Activated CD4-positive, alpha-beta memory T cell treated with anti-CD3 and anti-CD28 coated beads, Interleukin-2, amount 10 ng/mL, durations not matched to agents 7 days and 5 days (primary cell): ENCODE data around the gene ST13. TPM values are rescaled to one million over a fixed set of nuclear protein-coding genes. Genes with fewer than 3 reads are reported as not detected.
"Not testable (repeated sequence)": the region's sequence is repeated elsewhere in the genome, so short reads cannot be mapped to it uniquely, and the experiment has no call there.

Experiments used
- CTCF ChIA-PET: fragments of 350-600 bp; sonication (Branson Sonifier 250); formaldehyde crosslinking; loops from one replicate; lab custom pipeline; 2021; ENCODE audit warnings: antibody characterized with exemption, inconsistent platforms; lab: Charles Lee
- POLR2A ChIA-PET: fragments of 350-600 bp; sonication (Branson Sonifier 250); formaldehyde crosslinking; loops from one replicate; lab custom pipeline; 2021; ENCODE audit warnings: antibody characterized with exemption; lab: Charles Lee
- DNase-seq: peaks from one replicate; pipeline ENCODE4 v3.0.0-alpha.2; 2020
- H3K27ac Mint-ChIP-seq: one replicate; pipeline ENCODE4 v1.8.0; 2021; ENCODE audit warnings: mild to moderate bottlenecking, mixed read lengths
- H3K27me3 Mint-ChIP-seq: one replicate; pipeline ENCODE4 v1.8.0; 2021; ENCODE audit warnings: mixed read lengths
- H3K36me3 Mint-ChIP-seq: one replicate; pipeline ENCODE4 v1.8.0; 2021; ENCODE audit warnings: low read depth, mixed read lengths
- H3K4me1 Mint-ChIP-seq: one replicate; pipeline ENCODE4 v1.8.0; 2021; ENCODE audit warnings: mixed read lengths
- H3K4me3 Mint-ChIP-seq: one replicate; pipeline ENCODE4 v1.8.0; 2021; ENCODE audit warnings: mild to moderate bottlenecking, mixed read lengths
- H3K9me3 Mint-ChIP-seq: one replicate; pipeline ENCODE4 v1.8.0; 2021; ENCODE audit warnings: mixed read lengths
- total RNA-seq, 2 experiments: library from RNA; stranded (reverse); gene quantifications; one replicate each; pipeline ENCODE4 v1.2.3, GENCODE V29; 2021

The ST13 gene
- total RNA-seq, 2 experiments from 2014 or later = 138 to 142 TPM

DNA sequence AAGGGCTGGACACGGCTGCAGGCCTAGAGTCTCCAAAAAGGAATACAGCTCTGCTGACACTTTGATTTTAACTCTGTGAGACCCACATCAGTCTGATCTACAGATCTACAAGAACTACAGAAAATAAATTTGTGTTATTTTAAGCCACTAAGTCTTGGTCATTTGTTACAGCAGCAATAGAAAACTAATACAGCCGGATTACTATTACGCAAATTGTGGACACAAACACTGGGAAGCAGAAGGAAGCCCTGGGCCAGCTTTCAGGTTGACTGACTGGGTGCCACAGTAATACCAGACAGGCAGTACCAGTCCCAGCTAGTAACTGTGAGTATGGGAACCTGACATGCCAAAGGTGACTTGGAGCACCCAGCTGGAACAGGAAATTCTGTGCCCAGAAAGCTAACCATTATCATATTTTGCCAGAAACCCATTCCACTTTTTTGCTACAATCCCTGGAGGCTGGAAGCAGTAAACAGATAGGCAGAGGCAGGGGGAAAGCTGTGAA is 50.7 kb downstream of the ST13 start:
- Mint-ChIP-seq H3K27me3 (no peaks in the 10 kb centered on the region), H3K4me1 (no peaks in the 10 kb centered on the region), H3K36me3 (peaks cover 5% of the 10 kb centered on the region), H3K9me3 (no peaks in the 10 kb centered on the region), H3K27ac (no peak overlapping the region), H3K4me3 (no peak overlapping the region)
- POLR2A ChIA-PET = no interaction called here
- DNase-seq = no peak
- CTCF ChIA-PET = no interaction called here

DNA sequence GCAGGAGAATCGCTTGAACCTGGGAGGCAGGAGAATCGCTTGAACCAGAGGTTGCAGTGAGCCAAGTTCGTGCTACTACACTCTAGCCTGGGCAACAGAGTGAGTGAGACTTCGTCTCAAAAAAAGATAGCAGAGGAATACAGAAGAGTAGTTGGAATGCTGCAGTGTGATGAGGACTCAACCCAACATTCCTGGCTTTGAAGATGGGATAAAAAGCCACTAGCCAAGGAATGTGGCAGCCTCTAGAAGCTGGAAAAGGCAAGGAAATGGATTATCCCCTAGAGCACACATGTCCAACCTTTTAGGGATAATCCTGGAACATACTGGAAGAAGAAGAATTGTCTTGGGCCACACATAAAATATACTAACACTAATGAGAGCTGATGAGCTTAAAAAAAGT is 51.2 kb downstream of the ST13 start:
- no peaks in the 10 kb centered on the region for H3K4me1 Mint-ChIP-seq
- no peak overlapping the region for H3K27ac Mint-ChIP-seq
- ChIA-PET CTCF (no interaction called here), POLR2A (no interaction called here)
- H3K9me3 Mint-ChIP-seq = no peaks in the 10 kb centered on the region
- H3K36me3 Mint-ChIP-seq = peaks cover 5% of the 10 kb centered on the region
- DNase-seq = no peak
- no peaks in the 10 kb centered on the region for H3K27me3 Mint-ChIP-seq
- H3K4me3 Mint-ChIP-seq = no peak overlapping the region

DNA sequence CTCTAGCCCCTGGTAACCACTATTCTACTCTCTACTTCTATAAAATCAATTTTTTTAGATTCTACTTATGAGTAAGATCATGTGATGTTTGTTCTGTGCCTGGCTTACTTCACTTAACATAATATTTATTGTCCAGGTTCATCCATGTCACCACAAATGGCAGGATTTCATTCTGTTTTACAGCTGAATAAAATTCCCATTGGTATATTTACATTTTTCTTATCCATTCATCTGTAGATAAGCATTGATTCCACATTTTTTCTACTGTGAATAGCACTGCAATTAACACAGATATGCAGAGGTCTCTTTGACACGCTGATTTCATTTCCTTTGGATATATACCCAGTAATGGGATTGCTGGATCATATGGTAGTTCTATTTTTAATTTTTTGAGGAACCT is 53.1 kb downstream of the ST13 start:
- no peak overlapping the region for H3K27ac Mint-ChIP-seq
- peaks cover 1% of the 10 kb centered on the region for H3K4me1 Mint-ChIP-seq
- POLR2A ChIA-PET = no interaction called here
- CTCF ChIA-PET = interaction anchor here (0.7 kb wide), 1 partner anchor 397 kb away, joined by 3 read pairs; no protein-coding TSS in a partner anchor
- no peaks in the 10 kb centered on the region for H3K9me3 Mint-ChIP-seq
- no peak for DNase-seq
- H3K36me3 Mint-ChIP-seq = peaks cover 2% of the 10 kb centered on the region
- no peak overlapping the region for H3K4me3 Mint-ChIP-seq
- no peaks in the 10 kb centered on the region for H3K27me3 Mint-ChIP-seq

DNA sequence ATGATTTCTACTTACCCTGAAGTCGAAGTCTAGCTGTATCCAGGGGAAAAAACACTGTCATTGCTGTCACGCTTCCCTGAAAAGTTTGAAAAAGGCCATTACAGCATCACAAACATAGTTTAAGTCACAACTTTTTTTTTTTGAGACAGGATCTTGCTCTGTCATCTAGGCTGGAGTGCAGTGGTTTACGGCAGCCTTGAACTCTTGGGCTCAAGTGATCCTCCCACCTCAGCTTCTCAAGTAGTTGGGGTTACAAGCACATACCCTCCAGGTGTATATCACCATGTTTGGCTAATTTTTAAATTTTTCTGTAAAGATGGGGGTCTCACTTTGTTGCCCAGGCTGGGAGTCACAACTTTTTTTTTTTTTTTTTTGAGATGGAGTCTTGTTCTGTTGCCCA is 57.4 kb downstream of the ST13 start:
- Mint-ChIP-seq H3K9me3 (no peaks in the 10 kb centered on the region), H3K27me3 (no peaks in the 10 kb centered on the region), H3K4me3 (no peak overlapping the region), H3K27ac (no peak overlapping the region), H3K36me3 (no peaks in the 10 kb centered on the region), H3K4me1 (peaks cover 1% of the 10 kb centered on the region)
- no peak for DNase-seq
- ChIA-PET POLR2A (no interaction called here), CTCF (interaction anchor here (0.7 kb wide), 1 partner anchor 941 kb away, joined by 3 read pairs; no protein-coding TSS in a partner anchor)

DNA sequence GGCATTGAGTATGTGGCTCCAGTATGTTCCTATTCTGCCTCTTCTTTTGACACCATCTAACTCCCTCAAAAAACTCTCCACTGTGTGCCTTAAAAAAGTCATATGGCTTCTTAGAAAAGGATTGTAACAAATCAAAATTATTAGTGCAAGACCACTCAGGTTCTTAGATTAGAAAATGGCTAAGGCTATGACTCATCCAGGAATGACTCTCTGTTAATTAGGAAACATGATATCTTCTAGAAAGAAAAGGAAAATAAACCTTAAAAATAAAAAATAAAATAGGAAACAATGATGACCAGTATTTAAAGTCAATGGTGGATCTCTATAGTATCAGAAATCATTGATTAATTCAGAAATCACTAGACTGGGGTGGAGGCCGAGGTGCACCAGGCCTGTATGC is 59.0 kb downstream of the ST13 start:
- Mint-ChIP-seq H3K4me1 (peaks cover 1% of the 10 kb centered on the region), H3K27ac (no peak overlapping the region), H3K36me3 (peaks cover 7% of the 10 kb centered on the region), H3K27me3 (no peaks in the 10 kb centered on the region), H3K4me3 (no peak overlapping the region), H3K9me3 (no peaks in the 10 kb centered on the region)
- CTCF ChIA-PET = no interaction called here
- POLR2A ChIA-PET = no interaction called here
- no peak for DNase-seq

DNA sequence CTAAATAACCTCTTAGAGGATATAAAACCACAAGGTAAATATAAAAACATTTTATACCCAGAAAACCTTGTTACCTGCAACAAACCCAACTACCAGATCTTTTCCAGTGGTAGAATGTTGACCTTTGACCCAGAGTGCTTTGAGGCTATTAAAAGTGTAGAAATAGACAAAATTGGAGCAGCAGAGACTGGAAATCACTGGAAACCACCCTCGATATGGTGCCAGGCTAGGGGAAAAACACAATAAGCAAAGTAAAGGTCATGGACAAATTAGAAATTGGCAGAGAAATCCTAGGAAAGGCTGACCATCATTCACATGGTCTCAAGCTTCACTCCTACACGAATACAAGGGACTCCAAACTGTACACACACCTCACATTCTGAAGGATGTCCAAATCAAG is 64.0 kb downstream of the ST13 start:
- DNase-seq = no peak
- Mint-ChIP-seq H3K4me3 (no peak overlapping the region), H3K27ac (no peak overlapping the region), H3K36me3 (peaks cover 28% of the 10 kb centered on the region), H3K27me3 (no peaks in the 10 kb centered on the region), H3K4me1 (peaks cover 2% of the 10 kb centered on the region), H3K9me3 (no peaks in the 10 kb centered on the region)
- ChIA-PET CTCF (no interaction called here), POLR2A (no interaction called here)

DNA sequence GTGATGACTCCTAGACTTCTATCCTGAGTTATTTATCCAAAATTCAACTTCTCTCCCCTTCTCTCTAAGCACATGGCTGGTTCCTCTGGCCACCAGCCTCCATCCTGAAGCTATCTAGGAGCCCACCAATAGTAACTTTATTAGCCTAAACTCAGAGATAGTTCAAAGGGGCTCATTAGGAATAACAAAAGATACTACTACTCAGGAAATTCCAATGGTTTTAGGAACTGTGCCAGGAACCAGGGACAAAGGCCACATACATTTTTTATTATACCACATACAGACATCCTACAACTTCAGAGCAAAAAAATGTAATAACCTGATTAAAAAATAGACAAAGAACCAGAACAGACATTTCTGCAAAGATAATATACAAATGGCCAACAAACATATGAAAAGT is 65.2 kb downstream of the ST13 start:
- Mint-ChIP-seq H3K4me1 (peaks cover 2% of the 10 kb centered on the region), H3K36me3 (peaks cover 28% of the 10 kb centered on the region), H3K9me3 (no peaks in the 10 kb centered on the region), H3K27me3 (no peaks in the 10 kb centered on the region), H3K4me3 (no peak overlapping the region), H3K27ac (no peak overlapping the region)
- ChIA-PET CTCF (no interaction called here), POLR2A (no interaction called here)
- no peak for DNase-seq

DNA sequence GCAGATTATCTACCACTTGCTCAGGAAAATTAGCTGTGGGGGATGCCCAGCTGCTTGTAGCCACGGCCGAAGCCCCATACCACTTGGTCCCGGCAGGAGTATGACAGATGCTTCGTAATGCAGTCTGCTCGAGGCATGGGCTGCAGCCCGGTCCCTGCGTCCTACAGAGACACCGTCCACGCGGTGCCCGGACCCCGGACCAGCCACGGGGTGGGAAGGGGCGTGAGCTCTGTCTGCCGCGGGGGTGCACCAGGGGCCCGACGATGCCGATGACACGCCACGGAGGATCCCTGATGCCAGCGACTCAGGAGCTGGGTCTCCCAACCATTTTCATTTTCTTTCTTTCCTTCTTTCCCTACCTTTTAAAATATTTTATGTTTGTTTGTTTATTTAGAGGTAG is 67.3 kb downstream of the ST13 start:
- ChIA-PET POLR2A (no interaction called here), CTCF (no interaction called here)
- DNase-seq = no peak
- Mint-ChIP-seq H3K27ac (no peak overlapping the region), H3K27me3 (no peaks in the 10 kb centered on the region), H3K36me3 (peaks cover 38% of the 10 kb centered on the region), H3K4me1 (peaks cover 2% of the 10 kb centered on the region), H3K9me3 (no peaks in the 10 kb centered on the region), H3K4me3 (no peak overlapping the region)

DNA sequence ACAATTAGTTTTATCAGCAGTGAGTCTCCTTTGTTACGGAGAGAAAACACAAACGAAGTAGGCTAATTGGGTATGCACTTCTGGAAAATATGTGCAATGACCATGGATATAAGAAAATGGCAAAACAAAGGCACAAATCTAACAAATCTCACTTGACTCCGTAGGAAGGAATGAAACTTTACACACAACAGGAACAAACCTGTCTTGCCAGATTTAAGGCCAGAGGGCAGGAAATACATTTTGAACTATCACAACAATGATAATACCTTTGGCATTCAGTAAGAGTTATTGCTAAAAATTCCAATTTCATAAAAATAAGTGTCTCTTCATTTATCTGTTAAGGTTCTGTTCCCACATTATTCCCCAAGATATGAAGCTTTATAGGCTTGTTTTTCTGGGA is 73.9 kb downstream of the ST13 start:
- no peak overlapping the region for H3K4me3 Mint-ChIP-seq
- H3K36me3 Mint-ChIP-seq = peaks cover 18% of the 10 kb centered on the region

DNA sequence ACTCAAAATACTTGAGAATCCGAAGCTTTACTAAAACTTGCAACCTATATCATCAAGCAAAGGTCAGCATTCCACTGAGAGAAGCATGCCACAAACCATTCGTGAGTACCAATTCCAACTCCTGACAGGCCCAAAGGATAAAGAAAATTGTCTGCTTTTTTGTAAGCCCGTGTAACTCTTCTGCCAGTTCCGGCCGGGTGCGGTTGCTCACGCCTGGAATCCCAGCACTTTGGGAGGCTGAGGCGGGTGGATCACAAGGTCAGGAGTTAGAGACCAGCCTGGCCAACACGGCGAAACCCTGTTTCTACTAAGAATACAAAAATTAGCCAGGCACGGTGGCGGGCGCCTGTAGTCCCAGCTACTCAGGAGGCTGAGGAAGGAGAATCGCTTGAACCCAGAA is 74.7 kb downstream of the ST13 start:
- not testable (repeated sequence) for H3K9me3 Mint-ChIP-seq, H3K4me3 Mint-ChIP-seq, H3K27me3 Mint-ChIP-seq, DNase-seq, H3K4me1 Mint-ChIP-seq, H3K27ac Mint-ChIP-seq
- POLR2A ChIA-PET = interaction anchor here (1.2 kb wide), 1 partner anchor 19 kb away, joined by 3 read pairs; no protein-coding TSS in a partner anchor
- CTCF ChIA-PET = interaction anchor here (0.6 kb wide), 1 partner anchor 83 kb away, joined by 3 read pairs; no protein-coding TSS in a partner anchor
- H3K36me3 Mint-ChIP-seq = peaks cover 23% of the 10 kb centered on the region

More for the DNA sequence above, 73.9 kb downstream of the ST13 start:
- Mint-ChIP-seq H3K4me1 (no peaks in the 10 kb centered on the region), H3K27ac (no peak overlapping the region), H3K9me3 (no peaks in the 10 kb centered on the region), H3K27me3 (no peaks in the 10 kb centered on the region)
- CTCF ChIA-PET = no interaction called here
- DNase-seq = no peak
- POLR2A ChIA-PET = interaction anchor here (1.2 kb wide), 1 partner anchor 19 kb away, joined by 3 read pairs; no protein-coding TSS in a partner anchor

Other genes starting within 250 kb of the ST13 start
- 10 to 100 TPM; 58.5 to 61.5 TPM for gene MRTFA, start 219.9 kb downstream of the ST13 start, total RNA-seq
- not detected for gene MCHR1, start 177.2 kb downstream of the ST13 start, total RNA-seq
- gene SLC25A17, start 37.3 kb downstream of the ST13 start, total RNA-seq = 10 to 100 TPM; 17.1 to 17.5 TPM
- 10 to 100 TPM; 11.3 to 13.2 TPM for gene XPNPEP3, start 509 bp upstream of the ST13 start, total RNA-seq
- not detected for gene DNAJB7, start 5.5 kb upstream of the ST13 start, total RNA-seq
- 10 to 100 TPM; 80.7 TPM for gene RBX1, start 94.7 kb upstream of the ST13 start, total RNA-seq
- 10 to 100 TPM; 63.3 to 68.4 TPM for gene EP300, start 236.0 kb upstream of the ST13 start, total RNA-seq